Right atrium auricular region (tissue), 2 donors: Measurements from ENCODE around the gene FZD10. TPM values are rescaled to one million over a fixed set of nuclear protein-coding genes. Genes with fewer than 3 reads are reported as not detected.

ENCODE experiments used
- DNase-seq: peaks from one replicate; pipeline ENCODE4 v3.0.0-alpha.2; 2019; ENCODE audit warnings: low spot score
- H3K27ac ChIP-seq, 2 donors: fragments of 200-600 bp; sonication (generic); 1 replicate in 1 of 2; 2 replicates in 1 of 2; pipeline ENCODE4 v1.5.1; 2016 to 2019
- H3K27me3 ChIP-seq, 2 donors: fragments of 200-600 bp; sonication (generic); one replicate each; pipeline versions ENCODE4 v1.5.1 to v1.6.0; 2017 to 2019
- H3K36me3 ChIP-seq: fragments of 200-600 bp; sonication (generic); one replicate; pipeline ENCODE4 v1.5.1; 2016
- H3K4me1 ChIP-seq, 2 donors: fragments of 200-600 bp; sonication (generic); one replicate each; pipeline versions ENCODE4 v1.5.1 to v1.6.0; 2017 to 2019
- H3K4me3 ChIP-seq, 2 donors: fragments of 200-600 bp; sonication (generic); 1 replicate in 1 of 2; 2 replicates in 1 of 2; pipeline ENCODE4 v1.5.1; 2017 to 2019; ENCODE audit warnings: mild to moderate bottlenecking in 1 of 2, moderate library complexity in 1 of 2
- H3K9me3 ChIP-seq, 2 donors: fragments of 200-600 bp; sonication (generic); one replicate each; pipeline ENCODE4 v1.5.1; 2019
- total RNA-seq, 2 donors: library from RNA; depleted of rRNA; stranded (reverse); fragments of >200 nt; gene quantifications; one replicate each; pipeline ENCODE4 v1.1.0, GENCODE V29; 2016
- TF ChIP-seq, protein P1 (sequence below), 2 donors: fragments of 200-600 bp; sonication (generic); IDR thresholded peaks; one replicate each; pipeline ENCODE4 v1.5.1; 2019; ENCODE audit warnings: antibody characterized with exemption in 2 of 2

FZD10 gene
- total RNA-seq, 2 donors from 2014 or later, result 0.19 to 0.28 TPM

DNA sequence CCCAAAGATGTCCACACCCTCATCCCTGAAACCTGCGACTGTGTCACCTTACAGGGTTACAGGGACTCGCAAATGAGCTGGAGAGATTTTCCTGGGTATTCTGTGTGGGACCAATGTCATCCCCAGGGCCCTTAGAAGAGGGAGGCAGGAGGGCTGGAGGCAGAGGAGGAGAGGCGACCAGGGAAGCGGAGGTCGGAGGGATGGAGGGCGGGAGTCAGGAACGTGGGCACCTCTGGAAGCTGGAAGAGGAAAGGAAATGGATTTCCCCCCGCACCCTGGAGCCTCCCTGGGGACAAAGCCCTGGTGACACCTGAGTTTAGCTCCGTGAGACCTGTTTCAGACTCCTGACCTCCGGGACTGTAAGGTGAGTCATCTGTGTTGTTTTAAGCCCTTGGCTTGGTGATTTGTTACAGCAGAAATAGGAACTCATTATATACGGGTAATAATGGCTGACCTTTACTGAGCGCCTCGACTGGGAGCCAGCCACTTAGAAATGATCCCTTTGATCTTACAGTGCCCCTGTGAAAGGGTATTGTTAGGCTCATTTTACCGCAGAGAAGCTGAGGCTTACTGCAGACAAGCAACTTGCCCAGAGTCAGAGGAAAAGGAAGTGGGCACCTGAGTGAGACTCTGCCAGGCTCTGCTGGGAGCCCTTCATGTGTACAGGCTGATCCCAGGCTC, 29.3 kb upstream of the FZD10 start:
- no peaks in the 10 kb centered on the region for H3K4me1 ChIP-seq
- H3K9me3 ChIP-seq, result peaks cover 0 to 6% of the 10 kb centered on the region in 2 donors
- H3K27ac ChIP-seq, result no peak overlapping the region
- H3K4me3 ChIP-seq, result no peak overlapping the region
- TF ChIP-seq, protein P1, sequence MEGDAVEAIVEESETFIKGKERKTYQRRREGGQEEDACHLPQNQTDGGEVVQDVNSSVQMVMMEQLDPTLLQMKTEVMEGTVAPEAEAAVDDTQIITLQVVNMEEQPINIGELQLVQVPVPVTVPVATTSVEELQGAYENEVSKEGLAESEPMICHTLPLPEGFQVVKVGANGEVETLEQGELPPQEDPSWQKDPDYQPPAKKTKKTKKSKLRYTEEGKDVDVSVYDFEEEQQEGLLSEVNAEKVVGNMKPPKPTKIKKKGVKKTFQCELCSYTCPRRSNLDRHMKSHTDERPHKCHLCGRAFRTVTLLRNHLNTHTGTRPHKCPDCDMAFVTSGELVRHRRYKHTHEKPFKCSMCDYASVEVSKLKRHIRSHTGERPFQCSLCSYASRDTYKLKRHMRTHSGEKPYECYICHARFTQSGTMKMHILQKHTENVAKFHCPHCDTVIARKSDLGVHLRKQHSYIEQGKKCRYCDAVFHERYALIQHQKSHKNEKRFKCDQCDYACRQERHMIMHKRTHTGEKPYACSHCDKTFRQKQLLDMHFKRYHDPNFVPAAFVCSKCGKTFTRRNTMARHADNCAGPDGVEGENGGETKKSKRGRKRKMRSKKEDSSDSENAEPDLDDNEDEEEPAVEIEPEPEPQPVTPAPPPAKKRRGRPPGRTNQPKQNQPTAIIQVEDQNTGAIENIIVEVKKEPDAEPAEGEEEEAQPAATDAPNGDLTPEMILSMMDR (IDR thresholded peaks at IDR 0.05), result no peak
- H3K27me3 ChIP-seq, result no peaks in the 10 kb centered on the region
- no peak for DNase-seq
- no peaks in the 10 kb centered on the region for H3K36me3 ChIP-seq

DNA sequence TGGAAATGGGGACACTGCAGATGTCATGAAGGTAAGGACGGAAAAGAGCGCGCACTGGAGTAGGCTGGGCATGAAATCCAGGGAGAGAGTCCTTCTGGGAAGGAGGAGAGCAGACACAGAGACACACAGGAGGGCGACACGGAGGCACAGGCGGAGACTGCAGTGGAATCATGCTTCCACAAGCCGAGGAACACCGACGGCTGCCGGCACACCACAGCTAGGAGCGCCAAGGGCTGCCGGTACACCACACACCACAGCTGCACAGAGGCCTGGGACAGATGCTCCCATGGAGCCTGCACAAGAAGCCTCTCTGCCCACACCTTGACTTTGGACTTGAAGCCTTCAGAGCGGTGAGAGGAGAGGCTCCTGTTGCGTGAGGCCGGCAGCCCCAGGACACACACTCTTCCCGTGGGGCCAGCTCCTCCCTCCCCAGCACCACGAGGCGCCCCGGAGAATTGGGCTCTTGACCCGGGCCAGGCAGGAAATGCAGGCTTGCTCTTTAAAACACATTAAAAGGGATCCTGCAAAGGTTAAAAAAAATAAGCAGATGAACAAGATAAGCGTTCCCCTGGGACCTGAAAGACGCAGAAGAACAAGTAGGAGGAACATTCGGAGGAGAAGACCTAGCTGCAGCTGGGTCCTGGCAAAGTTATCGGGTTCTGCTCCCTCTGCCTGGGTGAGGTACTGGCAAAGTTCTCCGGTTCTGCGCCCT, 28.3 kb upstream of the FZD10 start:
- no peak for DNase-seq
- peaks cover 0 to 3% of the 10 kb centered on the region in 2 donors for H3K9me3 ChIP-seq
- H3K4me3 ChIP-seq, result no peak overlapping the region
- TF ChIP-seq, protein P1 (IDR thresholded peaks at IDR 0.05), result no peak
- no peak overlapping the region for H3K27ac ChIP-seq
- H3K4me1 ChIP-seq, result no peaks in the 10 kb centered on the region
- no peaks in the 10 kb centered on the region for H3K36me3 ChIP-seq
- no peaks in the 10 kb centered on the region for H3K27me3 ChIP-seq

DNA sequence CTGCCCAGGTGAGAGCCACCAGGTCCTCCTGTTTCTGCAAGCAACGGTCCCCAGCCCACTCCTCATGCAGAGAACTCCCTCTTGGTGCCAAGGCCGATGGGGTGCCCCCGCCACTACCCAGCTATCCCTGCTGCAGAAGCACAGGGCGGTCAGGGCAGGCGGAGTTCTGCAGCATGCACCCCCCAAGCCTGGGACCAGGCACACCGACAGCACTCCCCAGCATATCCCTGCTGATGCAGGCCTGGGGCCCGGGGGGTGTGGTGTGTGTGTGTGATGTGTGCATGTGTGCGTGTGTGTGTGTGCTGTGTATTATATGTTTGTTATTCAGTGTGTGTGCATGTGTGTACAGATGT, 27.7 kb upstream of the FZD10 start:
- H3K27ac ChIP-seq, result no peak overlapping the region
- no peak overlapping the region for H3K4me3 ChIP-seq
- no peaks in the 10 kb centered on the region for H3K36me3 ChIP-seq
- no peaks in the 10 kb centered on the region for H3K9me3 ChIP-seq
- H3K27me3 ChIP-seq, result no peaks in the 10 kb centered on the region
- no peak for DNase-seq
- no peaks in the 10 kb centered on the region for H3K4me1 ChIP-seq
- TF ChIP-seq, protein P1 (IDR thresholded peaks at IDR 0.05), result no peak

DNA sequence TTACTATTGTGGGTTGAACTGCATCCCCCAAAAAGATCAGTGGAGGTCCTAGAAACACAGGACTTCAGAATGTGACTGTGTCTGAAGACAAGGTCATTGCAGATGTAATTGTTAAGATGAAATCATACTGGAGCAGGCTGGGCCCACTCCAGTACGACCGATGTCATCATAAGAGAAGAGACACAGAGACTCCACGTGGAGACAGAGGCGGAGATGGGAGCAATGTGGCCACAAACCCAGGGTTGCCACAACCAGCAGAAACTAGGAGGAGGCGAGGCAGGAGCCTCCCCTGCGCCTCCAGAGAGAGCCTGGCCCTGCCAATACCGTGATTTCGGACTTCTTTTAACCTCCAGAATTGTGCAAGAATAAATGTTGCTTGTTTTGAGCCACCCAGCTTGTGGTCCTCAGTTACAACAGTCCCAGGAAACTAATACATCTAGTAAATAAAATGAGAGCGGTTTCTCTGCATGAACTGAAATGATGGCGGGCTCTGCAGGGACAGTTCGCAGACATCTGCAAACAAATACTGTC, 25.7 kb upstream of the FZD10 start:
- Histone ChIP-seq H3K36me3 (no peaks in the 10 kb centered on the region), H3K9me3 (no peaks in the 10 kb centered on the region), H3K4me3 (no peak overlapping the region), H3K4me1 (no peaks in the 10 kb centered on the region), H3K27me3 (no peaks in the 10 kb centered on the region), H3K27ac (no peak overlapping the region)
- DNase-seq, result no peak
- TF ChIP-seq, protein P1 (IDR thresholded peaks at IDR 0.05), result no peak

DNA sequence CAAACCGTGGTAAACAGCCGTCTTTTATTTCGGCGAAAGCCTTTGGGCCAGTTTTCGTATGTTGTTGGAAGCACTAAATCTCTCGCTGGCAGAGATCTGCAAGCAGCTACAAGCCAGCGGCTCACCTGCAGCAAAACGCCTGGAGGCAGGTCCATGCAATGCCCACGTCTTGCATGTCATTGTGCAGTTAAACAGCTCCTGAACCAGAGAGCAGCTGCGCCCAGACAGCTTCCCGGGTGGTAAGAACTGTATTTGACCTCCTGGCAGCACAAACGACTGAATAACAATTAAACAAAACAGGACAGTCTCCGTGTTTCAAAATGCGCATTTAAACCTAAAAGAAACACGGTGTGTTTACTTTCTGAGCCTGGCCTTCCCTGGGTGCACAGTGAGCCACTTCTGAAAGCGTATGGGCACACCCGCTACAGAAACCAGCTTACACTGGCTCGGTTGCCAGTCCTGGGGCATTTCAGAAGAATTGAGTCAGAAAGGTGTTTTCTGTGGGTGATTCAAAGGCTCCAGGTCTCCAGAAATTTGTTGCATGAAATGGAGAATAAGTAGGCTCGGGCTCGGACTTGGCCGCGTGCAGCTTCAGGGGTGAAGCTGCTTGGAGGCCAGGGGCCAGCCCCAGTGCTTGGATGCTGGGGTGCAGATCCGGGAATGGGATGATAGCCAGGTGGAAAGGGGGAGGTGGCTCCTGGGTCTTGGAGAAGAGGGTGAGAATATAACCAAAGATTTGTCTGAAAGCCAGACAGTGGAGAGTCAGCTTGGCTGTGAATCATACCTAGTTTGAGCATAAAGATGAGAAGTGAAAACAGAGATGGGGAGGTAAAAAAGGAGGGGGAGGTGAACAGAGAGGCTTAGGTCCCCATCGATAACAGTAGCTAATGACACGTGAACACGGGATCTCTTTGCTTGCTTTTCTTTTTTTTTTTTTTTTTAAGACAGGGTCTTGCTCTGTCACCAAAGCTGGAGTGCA, 24.9 kb upstream of the FZD10 start:
- Histone ChIP-seq H3K4me3 (no peak overlapping the region), H3K27me3 (no peaks in the 10 kb centered on the region), H3K4me1 (no peaks in the 10 kb centered on the region), H3K36me3 (no peaks in the 10 kb centered on the region), H3K9me3 (no peaks in the 10 kb centered on the region), H3K27ac (no peak overlapping the region)
- no peak for DNase-seq
- TF ChIP-seq, protein P1 (IDR thresholded peaks at IDR 0.05), result no peak
